GM21737 (cell line): ENCODE data around the gene BTN1A1.

ENCODE experiments used
- ATAC-seq: cut with Tn5 transposase; IDR thresholded peaks from one replicate; pipeline ENCODE4 v1.9.1; 2021; ENCODE audit warnings: mild to moderate bottlenecking, moderate library complexity; ENCODE audit not compliant: unreplicated experiment

BTN1A1 gene

DNA sequence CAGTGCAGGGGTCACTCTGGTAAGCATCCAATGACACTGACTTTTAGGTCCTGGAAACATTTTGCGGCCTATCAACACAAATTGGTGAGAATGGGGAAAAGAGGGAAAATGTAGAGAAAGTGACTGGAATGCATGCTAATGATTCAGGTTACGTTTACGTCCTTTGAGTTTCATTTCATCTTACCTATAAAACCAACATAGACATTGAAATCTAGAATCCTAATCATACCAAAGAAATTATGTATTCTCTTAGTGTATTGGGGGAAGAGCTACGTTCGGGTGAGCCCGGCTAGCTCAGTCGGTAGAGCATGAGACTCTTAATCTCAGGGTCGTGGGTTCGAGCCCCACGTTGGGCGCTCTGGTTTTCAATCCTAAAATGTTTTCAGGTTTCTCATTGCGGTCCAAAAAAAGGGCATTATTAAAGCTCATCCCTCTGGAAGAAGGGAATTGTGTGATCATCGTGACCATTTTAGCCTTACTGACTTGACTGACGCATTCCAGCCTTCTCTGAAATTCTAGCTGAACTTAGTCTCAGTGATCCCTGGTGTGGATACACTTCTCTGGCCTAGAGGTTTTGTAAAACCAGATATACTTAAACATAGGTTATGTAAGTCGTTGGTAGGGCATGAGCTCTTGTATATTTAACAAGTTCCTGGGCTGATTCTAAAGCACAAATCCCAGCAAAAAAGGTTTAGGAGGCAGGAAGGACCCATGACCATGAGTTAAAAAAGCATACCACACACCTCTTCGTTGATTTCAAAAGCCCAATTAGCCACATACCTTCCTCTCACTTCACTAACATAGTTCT lies 56.4 kb downstream of the BTN1A1 start:
- no peak for ATAC-seq
